OCI-LY7 (cell line): ENCODE measurements around the gene KCNJ5. TPM values are rescaled to one million over a fixed set of nuclear protein-coding genes. Genes with fewer than 3 reads are reported as not detected.

ENCODE experiments used
- BruUV-seq: library from RNA; stranded (reverse); fragments of 400-500 nt; replicated peaks from 2 replicates; lab custom pipeline; 2021; lab: Mats Ljungman, UMichigan
- CTCF ChIA-PET: fragments of 300-600 bp; sonication (Branson Sonifier 250); formaldehyde crosslinking; loops from one replicate; lab custom pipeline; 2022; ENCODE audit warnings: antibody characterized with exemption; ENCODE audit not compliant: unreplicated experiment; lab: Charles Lee
- POLR2A ChIA-PET: fragments of 300-600 bp; sonication (Branson Sonifier 250); formaldehyde crosslinking; loops from one replicate; lab custom pipeline; 2022; ENCODE audit warnings: antibody characterized with exemption; lab: Charles Lee
- DNase-seq: peaks from one replicate; pipeline ENCODE4 v3.0.0-alpha.2; 2015; ENCODE audit warnings: low spot score
- H2AFZ ChIP-seq: fragments of 200-600 bp; sonication (generic), shearing (Covaris generic); 2 replicates; pipeline ENCODE4 v1.6.1; 2014; ENCODE audit warnings: mild to moderate bottlenecking, antibody characterized with exemption, low read length, moderate library complexity
- H3K27ac ChIP-seq: fragments of 200-600 bp; sonication (generic); 2 replicates; pipeline ENCODE4 v1.5.1; 2014; ENCODE audit warnings: mixed run types, low read depth, mild to moderate bottlenecking, moderate library complexity, low read length, inconsistent platforms; ENCODE audit not compliant: poor library complexity, severe bottlenecking
- H3K36me3 ChIP-seq: fragments of 200-600 bp; sonication (generic); 2 replicates; pipeline ENCODE4 v1.6.1; 2014; ENCODE audit warnings: mild to moderate bottlenecking, antibody characterized with exemption, low read length, moderate library complexity, mixed read lengths; ENCODE audit not compliant: insufficient read depth
- H3K4me1 ChIP-seq: fragments of 200-600 bp; sonication (generic); 2 replicates; pipeline ENCODE4 v1.5.1; 2014; ENCODE audit warnings: mild to moderate bottlenecking, low read length; ENCODE audit not compliant: insufficient read depth, poor library complexity, severe bottlenecking
- H3K4me2 ChIP-seq: fragments of 200-600 bp; sonication (generic); 2 replicates; pipeline ENCODE4 v1.6.1; 2014; ENCODE audit warnings: mild to moderate bottlenecking, low read length
- H3K4me3 ChIP-seq: fragments of 200-600 bp; sonication (generic); 2 replicates; pipeline ENCODE4 v1.5.1; 2014; ENCODE audit warnings: mild to moderate bottlenecking, low read depth, low read length; ENCODE audit not compliant: poor library complexity, severe bottlenecking
- H3K79me2 ChIP-seq: fragments of 200-600 bp; sonication (generic); 2 replicates; pipeline ENCODE4 v1.6.1; 2016; ENCODE audit warnings: low read depth, mild to moderate bottlenecking, low read length, moderate library complexity, mixed read lengths; ENCODE audit not compliant: insufficient read depth
- H3K9me2 ChIP-seq: fragments of 200-600 bp; sonication (generic); 2 replicates; pipeline ENCODE4 v1.6.1; 2016; ENCODE audit warnings: mild to moderate bottlenecking, low read length, mixed read lengths; ENCODE audit not compliant: insufficient read depth
- H3K9me3 ChIP-seq: fragments of 200-600 bp; sonication (generic); 2 replicates; pipeline ENCODE4 v1.6.1; 2014; ENCODE audit warnings: mild to moderate bottlenecking, mixed run types, low read length, mixed read lengths
- H4K20me1 ChIP-seq: fragments of 200-600 bp; sonication (generic); 2 replicates; pipeline ENCODE4 v1.6.1; 2014; ENCODE audit warnings: mild to moderate bottlenecking, antibody characterized with exemption, low read length, moderate library complexity, mixed read lengths; ENCODE audit not compliant: insufficient read depth
- EZH2phosphoT487 ChIP-seq: fragments of 200-600 bp; sonication (generic); IDR thresholded peaks from 2 replicates; pipeline ENCODE4 v1.6.1; 2018; ENCODE audit warnings: low read depth, borderline replicate concordance, mild to moderate bottlenecking, mixed run types, antibody characterized with exemption, low read length, moderate library complexity, mixed read lengths
- intact Hi-C: fragments of 100-400 bp; cut with micrococcal nuclease; formaldehyde crosslinking; loops from one replicate; pipeline ENCODE4 v1.10.0; 2022; ENCODE audit not compliant: unreplicated experiment
- total RNA-seq, 2 experiments: library from RNA; depleted of rRNA in 1 of 2; stranded (reverse); fragments of >200 nt in 1 of 2; shearing (Covaris generic) in 1 of 2; gene quantifications; 2 replicates each; pipeline ENCODE4 v1.2.3, GENCODE V29; 2014 to 2022
- TF ChIP-seq, protein P1 (sequence below): fragments of 200-600 bp; sonication (generic); conservative IDR thresholded peaks from 2 replicates; pipeline ENCODE4 v1.5.1; 2014; ENCODE audit warnings: mild to moderate bottlenecking, antibody characterized with exemption, low read length, moderate library complexity, mixed read lengths

The KCNJ5 gene
- total RNA-seq, 2 experiments from 2014 or later = not detected

DNA sequence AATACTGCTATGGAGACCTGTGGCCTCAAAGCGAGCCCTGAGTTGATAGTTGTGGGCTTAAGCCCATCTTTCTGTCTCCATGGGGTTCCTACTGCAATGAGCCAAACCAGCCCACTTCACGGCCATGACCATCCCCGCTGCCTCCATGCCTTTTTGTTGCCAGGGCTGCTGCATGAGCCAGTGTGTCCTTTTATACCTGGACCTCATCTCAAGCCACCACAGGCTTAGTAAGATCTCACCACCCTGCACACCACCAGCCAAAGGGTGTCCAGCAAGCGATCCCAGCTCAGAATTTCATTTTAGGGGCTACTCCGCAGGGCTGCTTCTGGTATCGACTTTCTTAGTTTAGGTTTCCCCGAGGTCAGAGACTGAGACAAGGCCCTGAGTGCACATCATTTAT, 43.2 kb downstream of the KCNJ5 start:
- no peak overlapping the region for H3K4me3 ChIP-seq
- TF ChIP-seq, protein P1, sequence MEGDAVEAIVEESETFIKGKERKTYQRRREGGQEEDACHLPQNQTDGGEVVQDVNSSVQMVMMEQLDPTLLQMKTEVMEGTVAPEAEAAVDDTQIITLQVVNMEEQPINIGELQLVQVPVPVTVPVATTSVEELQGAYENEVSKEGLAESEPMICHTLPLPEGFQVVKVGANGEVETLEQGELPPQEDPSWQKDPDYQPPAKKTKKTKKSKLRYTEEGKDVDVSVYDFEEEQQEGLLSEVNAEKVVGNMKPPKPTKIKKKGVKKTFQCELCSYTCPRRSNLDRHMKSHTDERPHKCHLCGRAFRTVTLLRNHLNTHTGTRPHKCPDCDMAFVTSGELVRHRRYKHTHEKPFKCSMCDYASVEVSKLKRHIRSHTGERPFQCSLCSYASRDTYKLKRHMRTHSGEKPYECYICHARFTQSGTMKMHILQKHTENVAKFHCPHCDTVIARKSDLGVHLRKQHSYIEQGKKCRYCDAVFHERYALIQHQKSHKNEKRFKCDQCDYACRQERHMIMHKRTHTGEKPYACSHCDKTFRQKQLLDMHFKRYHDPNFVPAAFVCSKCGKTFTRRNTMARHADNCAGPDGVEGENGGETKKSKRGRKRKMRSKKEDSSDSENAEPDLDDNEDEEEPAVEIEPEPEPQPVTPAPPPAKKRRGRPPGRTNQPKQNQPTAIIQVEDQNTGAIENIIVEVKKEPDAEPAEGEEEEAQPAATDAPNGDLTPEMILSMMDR = no peak
- no peak for TF ChIP-seq EZH2phosphoT487
- ChIA-PET POLR2A (interaction anchor here (1.6 kb wide), 1 partner anchor 10 kb away, joined by 6 read pairs; no protein-coding TSS in a partner anchor), CTCF (no interaction called here)
- DNase-seq = no peak
- H4K20me1 ChIP-seq = no peaks in the 10 kb centered on the region
- H3K9me3 ChIP-seq = no peaks in the 10 kb centered on the region
- H3K36me3 ChIP-seq = no peaks in the 10 kb centered on the region
- H3K79me2 ChIP-seq = no peaks in the 10 kb centered on the region
- no peaks in the 10 kb centered on the region for H3K9me2 ChIP-seq
- intact Hi-C loops = no loop called here
- no peaks in the 10 kb centered on the region for H3K4me1 ChIP-seq
- no peak overlapping the region for H3K4me2 ChIP-seq
- H3K27ac ChIP-seq = no peak overlapping the region
- no TSS peak for BruUV-seq
- H2AFZ ChIP-seq = no peak overlapping the region

DNA sequence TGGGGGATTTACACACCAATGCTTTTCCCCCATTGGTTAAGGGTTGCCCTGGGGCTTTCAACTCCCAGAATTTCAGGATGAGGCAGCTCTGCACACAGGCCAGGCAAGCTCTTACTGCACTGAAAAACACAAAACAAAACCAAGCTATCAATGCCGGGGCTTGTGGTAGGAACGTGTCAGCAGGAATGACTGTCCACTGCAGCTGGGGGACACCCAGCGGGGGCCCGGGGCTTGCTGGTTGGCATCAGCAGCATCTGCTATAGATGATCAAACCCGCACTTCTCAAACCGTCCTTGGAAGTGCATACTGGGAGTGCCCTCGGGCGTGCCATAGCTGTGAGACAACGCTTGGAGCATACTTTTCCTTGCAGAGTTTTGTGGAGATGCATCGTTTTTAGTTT, 43.8 kb downstream of the KCNJ5 start:
- no peaks in the 10 kb centered on the region for H3K4me1 ChIP-seq
- H4K20me1 ChIP-seq = no peaks in the 10 kb centered on the region
- TF ChIP-seq EZH2phosphoT487 = no peak
- TF ChIP-seq, protein P1 = no peak
- intact Hi-C loops = no loop called here
- no peaks in the 10 kb centered on the region for H3K79me2 ChIP-seq
- BruUV-seq = no TSS peak
- POLR2A ChIA-PET = interaction anchor here (1.6 kb wide), 1 partner anchor 10 kb away, joined by 6 read pairs; no protein-coding TSS in a partner anchor
- CTCF ChIA-PET = no interaction called here
- no peak overlapping the region for H2AFZ ChIP-seq
- no peaks in the 10 kb centered on the region for H3K36me3 ChIP-seq
- no peaks in the 10 kb centered on the region for H3K9me3 ChIP-seq
- no peak overlapping the region for H3K4me2 ChIP-seq
- DNase-seq = no peak
- H3K4me3 ChIP-seq = no peak overlapping the region
- H3K27ac ChIP-seq = no peak overlapping the region
- no peaks in the 10 kb centered on the region for H3K9me2 ChIP-seq

DNA sequence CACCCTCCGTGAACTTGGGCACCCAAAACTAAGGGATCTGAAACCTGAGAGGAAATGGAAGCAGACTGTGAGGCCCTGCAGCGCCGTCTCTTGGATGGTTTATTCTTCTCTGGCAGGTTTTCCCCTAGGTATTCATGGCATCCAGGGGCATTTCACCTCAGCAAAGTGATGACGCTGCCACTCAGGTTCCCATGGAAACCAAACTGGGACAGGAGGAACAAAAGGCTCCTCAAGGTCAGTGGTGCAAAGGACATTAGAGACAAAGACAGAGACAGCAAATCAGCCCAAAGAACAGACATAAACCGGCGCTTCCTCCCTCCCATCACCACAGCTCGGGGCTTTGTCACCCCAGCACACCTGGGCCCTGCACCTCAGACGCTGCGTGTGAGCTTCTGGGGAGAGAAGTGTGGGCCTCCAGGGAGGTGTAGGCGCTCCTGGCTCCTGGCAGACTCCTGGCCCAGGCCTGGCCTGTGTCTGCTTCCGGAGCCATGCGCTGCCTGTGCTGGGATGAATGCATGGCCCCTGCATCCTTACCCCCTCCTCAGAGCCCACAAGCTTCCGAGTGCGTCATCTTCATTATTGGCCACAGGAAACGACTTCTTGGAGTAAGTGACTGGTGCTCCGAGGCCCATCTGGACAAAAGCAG, 45.6 kb downstream of the KCNJ5 start:
- ChIA-PET POLR2A (interaction anchor here (0.6 kb wide), 1 partner anchor 761 kb away, joined by 3 read pairs; no protein-coding TSS in a partner anchor), CTCF (no interaction called here)
- no peaks in the 10 kb centered on the region for H3K9me3 ChIP-seq
- TF ChIP-seq, protein P1 = no peak
- no peak for TF ChIP-seq EZH2phosphoT487
- H3K4me1 ChIP-seq = no peaks in the 10 kb centered on the region
- no peak overlapping the region for H3K27ac ChIP-seq
- intact Hi-C loops = no loop called here
- DNase-seq = no peak
- H3K4me3 ChIP-seq = no peak overlapping the region
- no TSS peak for BruUV-seq
- H3K9me2 ChIP-seq = no peaks in the 10 kb centered on the region
- H3K4me2 ChIP-seq = no peak overlapping the region
- H2AFZ ChIP-seq = no peak overlapping the region
- no peaks in the 10 kb centered on the region for H3K36me3 ChIP-seq
- no peaks in the 10 kb centered on the region for H4K20me1 ChIP-seq
- H3K79me2 ChIP-seq = no peaks in the 10 kb centered on the region
